GM20431 (cell line): ENCODE data around the gene CTTN.

Experiments used
- in situ Hi-C: fragments of 300-500 bp; cut with MseI, MboI; formaldehyde crosslinking; loops from one replicate; pipeline ENCODE4 v1.15.0; 2020; ENCODE audit warnings: low sequenced_read_pairs; ENCODE audit not compliant: unreplicated experiment

CTTN gene

GRCh38 chr11:70437111-70437784 is 38.9 kb downstream of the CTTN start:
- in situ Hi-C loops, result no loop called here

GRCh38 chr11:70440206-70440605 is 41.9 kb downstream of the CTTN start:
- in situ Hi-C loops, result no loop called here

DNA sequence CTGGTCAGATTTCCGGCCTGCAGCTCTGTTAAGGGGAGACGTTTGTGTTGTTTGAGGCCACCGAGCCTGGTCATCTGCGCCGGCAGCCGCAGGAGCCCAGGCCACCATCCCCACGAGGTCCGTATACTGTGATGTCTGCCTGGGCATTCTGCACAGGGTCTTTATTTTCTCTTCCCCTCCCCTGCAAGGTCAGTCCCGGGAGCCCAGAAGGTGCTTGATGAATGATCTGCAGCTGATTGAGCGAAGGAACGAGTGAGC is 45.4 kb downstream of the CTTN start:
- in situ Hi-C loops, result no loop called here

DNA sequence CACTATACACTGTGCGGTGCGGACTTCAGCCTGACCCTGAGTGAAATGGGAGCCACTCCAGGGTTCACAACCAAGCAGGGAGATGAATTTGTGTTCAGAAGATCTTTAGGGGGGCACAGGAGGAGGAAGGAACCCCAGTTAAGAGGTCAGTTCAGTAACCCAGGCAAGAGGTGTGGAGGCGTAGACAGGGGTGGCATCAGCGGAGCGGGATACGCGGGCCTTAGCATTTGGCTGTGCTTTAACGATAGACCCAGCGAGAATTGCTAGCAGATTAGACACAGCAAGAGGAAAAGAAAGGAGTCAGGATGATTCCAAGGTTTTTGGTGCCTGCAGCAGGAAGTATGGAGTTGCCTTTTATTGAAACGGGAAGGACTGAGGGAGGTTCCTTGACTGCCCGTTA is 46.8 kb downstream of the CTTN start:
- in situ Hi-C loops, result no loop called here

DNA sequence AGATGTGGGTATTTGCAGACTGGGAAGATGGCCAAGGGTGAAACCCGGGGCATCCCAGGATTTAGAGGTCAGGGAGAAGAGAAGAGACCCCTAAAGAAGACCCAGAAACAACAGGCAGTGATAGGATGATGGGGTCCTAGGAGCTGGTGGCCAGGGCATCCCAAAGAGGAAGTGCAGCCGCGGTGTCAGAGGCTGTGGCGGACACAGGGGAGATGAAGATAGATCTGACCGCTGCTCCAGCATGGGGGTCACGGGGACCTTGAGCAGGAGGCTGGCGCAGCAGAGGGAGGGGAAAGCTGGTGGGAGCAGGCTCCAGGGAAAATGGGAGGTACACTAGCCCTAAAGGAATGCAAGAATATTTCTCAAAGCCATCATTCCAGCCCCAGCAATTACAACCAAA is 47.3 kb downstream of the CTTN start:
- in situ Hi-C loops, result no loop called here

GRCh38 chr11:70448983-70449567 is 50.7 kb downstream of the CTTN start:
- in situ Hi-C loops, result no loop called here

DNA sequence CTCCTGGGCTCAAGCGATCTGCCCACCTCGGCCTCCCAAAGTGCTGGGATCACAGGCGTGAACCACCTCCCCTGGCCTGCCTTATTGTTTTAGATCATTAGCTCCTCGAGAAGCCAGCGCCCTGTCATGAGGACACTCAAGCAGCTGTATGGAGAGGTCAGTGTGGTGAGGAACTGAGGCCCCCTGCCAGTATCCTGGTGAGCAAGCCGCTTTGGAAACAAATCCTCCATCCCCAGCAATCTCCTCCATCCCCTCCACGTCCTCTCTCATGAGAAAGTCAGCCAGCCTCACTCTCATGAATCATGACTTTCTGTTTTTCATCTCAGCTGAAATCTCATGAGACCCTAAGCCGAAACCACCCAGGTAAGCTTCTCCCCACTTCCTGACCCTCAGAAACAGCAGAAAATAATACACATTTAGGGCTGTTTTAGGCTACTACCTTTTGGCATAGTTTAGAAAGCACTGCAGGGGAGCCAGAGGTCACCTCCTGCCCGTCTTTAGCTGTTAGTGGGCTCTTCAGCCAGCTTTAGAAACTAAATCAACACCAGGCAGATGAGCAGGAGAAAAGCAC is 56.0 kb downstream of the CTTN start:
- in situ Hi-C loops, result loop anchor here (25.0 kb wide), 1 partner anchor 308 kb away; no protein-coding TSS in a partner anchor

- in situ Hi-C loops, result loop anchor here (25.0 kb wide), 1 partner anchor 307 kb away; no protein-coding TSS in a partner anchor
Measured at GRCh38 chr11:70454811-70455210, 56.5 kb downstream of the CTTN start.

DNA sequence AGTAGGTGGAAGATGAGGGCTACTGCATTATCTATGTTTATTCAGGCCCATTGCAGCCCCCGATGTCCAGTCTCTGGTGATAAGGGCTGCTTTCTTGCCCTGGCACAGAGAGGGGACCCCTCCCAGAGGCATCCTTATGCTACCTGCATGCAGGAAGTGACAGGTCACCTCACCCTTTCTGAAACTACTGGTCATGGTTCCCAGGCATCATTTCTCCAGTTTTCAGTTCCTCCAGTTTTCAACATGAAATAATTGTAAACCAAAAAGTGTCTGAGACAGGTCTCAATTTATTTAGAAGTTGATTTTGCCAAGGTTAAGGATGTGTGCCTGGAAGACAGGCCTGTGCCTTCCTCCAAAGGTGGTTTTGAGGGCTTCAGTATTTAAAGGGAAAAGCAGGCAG is 57.0 kb downstream of the CTTN start:
- in situ Hi-C loops, result loop anchor here (25.0 kb wide), 1 partner anchor 307 kb away; no protein-coding TSS in a partner anchor

DNA sequence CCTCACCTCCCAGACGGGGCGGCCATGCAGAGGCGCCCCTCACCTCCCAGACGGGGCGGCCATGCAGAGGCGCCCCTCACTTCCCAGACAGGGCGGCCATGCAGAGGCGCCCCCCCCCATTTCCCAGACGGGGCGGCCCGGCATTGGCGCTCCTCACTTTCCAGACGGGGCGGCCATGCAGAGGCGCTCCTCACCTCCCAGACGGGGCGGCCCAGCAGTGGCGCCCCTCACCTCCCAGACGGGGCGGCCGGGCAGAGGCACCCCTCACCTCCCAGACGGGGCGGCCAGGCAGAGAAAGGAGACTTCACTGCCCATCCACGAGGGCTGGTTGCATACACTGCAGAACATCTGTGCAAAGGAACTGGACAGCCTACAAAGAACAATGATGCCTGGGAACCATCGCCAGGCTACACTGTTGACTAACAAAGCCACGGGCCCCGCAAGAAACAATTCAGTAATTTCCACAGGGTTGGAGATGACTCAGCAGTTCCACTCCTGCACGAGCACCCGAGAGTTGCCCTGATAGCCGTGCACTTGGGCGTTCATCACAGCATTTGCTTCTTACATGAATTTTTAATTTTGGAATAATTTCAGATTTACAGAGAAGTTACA is 58.7 kb downstream of the CTTN start:
- in situ Hi-C loops, result loop anchor here (25.0 kb wide), 1 partner anchor 305 kb away; no protein-coding TSS in a partner anchor

DNA sequence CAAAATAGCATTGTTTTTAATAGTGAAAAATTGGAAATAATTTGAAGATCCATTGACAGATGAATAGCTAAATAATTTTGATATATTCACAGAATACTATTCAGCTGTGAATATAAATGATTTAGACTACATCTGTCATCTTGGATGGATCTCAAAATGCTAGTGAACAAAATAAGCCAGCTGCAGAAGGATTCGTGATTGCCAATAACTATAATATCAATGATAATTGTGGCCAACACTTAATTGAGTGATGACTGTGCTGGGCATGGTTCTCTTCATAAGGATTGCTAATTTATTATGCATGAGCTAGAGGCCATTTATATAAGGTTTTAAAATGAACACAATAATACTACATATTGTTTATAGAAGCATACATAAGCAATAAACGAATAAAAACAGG is 60.4 kb downstream of the CTTN start:
- in situ Hi-C loops, result loop anchor here (25.0 kb wide), 1 partner anchor 304 kb away; no protein-coding TSS in a partner anchor

GRCh38 chr11:70460111-70460510 is 61.8 kb downstream of the CTTN start:
- in situ Hi-C loops, result loop anchor here (25.0 kb wide), 1 partner anchor 302 kb away; no protein-coding TSS in a partner anchor

GRCh38 chr11:70460964-70461363 is 62.6 kb downstream of the CTTN start:
- in situ Hi-C loops, result loop anchor here (25.0 kb wide), 1 partner anchor 301 kb away; no protein-coding TSS in a partner anchor

- in situ Hi-C loops, result loop anchor here (25.0 kb wide), 1 partner anchor 299 kb away; no protein-coding TSS in a partner anchor
Measured at GRCh38 chr11:70462818-70463477, 64.6 kb downstream of the CTTN start.

GRCh38 chr11:70463478-70464255 is 65.3 kb downstream of the CTTN start:
- in situ Hi-C loops, result loop anchor here (25.0 kb wide), 1 partner anchor 299 kb away; no protein-coding TSS in a partner anchor

DNA sequence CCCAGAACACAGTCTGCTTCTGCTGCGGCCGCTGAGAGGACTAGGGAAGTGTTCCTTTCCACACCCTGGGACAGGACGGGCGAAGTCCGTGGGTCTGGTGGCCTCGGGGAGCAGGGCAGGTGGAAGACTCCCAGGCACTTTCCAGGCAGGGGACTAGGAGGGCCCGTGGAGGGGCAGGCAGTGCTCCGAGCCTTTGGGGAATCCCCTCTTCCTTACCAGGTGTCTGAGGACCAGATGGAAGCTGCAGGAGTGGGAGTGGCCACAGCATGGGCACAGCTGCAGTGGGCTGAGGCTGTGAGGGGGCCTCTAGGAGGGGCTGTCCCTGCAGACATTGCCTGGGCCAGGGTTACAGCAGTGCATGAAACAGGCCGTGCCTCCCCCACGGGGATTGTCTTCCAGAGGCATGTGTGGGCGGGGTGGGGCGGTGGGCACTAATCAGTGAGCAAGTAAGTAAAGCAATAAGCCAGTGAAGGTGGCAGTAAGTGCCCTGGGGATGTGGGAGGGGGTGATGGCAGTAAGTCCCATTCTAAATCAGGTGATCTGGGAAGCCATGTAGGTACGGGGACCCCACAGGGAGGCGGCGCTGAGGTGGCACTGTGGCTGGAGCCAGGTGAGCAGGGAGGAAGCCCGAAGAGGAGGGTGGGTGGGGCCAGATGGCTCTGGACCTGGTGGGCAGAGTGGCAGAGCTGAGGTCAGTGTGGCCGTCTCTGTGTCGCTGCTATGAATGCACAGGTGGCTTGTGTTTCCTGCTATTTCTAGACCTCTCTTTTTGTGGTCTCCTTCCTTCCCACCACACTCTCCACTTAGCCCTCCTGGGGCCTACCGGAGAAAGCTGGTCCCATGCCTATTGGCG is 66.4 kb downstream of the CTTN start:
- in situ Hi-C loops, result loop anchor here (25.0 kb wide), 1 partner anchor 298 kb away; no protein-coding TSS in a partner anchor

DNA sequence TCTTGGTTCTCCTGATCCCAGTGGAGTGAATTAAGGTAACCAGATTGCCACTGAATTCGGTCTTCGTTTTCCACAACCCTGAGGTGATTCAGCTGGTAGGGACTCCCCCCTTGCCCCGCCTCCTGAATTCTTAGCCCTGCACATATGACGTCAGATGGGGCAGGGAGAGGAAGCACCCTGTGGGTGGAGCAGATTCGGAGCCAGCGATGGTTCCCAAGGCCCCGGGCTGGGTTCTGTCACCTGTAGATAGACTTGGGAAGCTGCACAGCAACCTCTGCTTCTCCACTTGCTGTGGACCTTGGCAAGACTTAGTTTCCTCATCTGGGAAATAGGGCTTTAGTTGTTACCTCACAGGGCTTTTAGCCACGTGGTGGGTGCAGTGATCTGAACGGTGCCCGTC is 67.8 kb downstream of the CTTN start:
- in situ Hi-C loops, result loop anchor here (25.0 kb wide), 1 partner anchor 296 kb away; no protein-coding TSS in a partner anchor

GRCh38 chr11:70466596-70466995 is 68.3 kb downstream of the CTTN start:
- in situ Hi-C loops, result loop anchor here (25.0 kb wide), 1 partner anchor 296 kb away; no protein-coding TSS in a partner anchor
